Mesendoderm (in vitro differentiated cells): Measurements from ENCODE around the gene TOR1AIP2.

Experiments used
- DNase-seq: peaks from one replicate; pipeline ENCODE4 v3.0.0; 2013
- H2AK5ac ChIP-seq: 2 replicates; pipeline ENCODE4 v1.6.1; 2013; ENCODE audit warnings: low read length, inconsistent platforms
- H2BK120ac ChIP-seq: 2 replicates; pipeline ENCODE4 v1.6.1; 2013; ENCODE audit warnings: low read depth, mild to moderate bottlenecking, low read length, moderate library complexity, mixed read lengths
- H2BK15ac ChIP-seq: replicated peaks from 2 replicates; pipeline ENCODE4 v1.6.1; 2013; ENCODE audit warnings: low read depth, mild to moderate bottlenecking, moderate library complexity
- H2BK5ac ChIP-seq: 2 replicates; pipeline ENCODE4 v1.6.1; 2013; ENCODE audit warnings: low read length, inconsistent platforms
- H3K18ac ChIP-seq: 2 replicates; pipeline ENCODE4 v1.6.1; 2013; ENCODE audit warnings: mild to moderate bottlenecking, low read length, mixed read lengths
- H3K23ac ChIP-seq: one replicate; pipeline ENCODE4 v1.6.1; 2013; ENCODE audit warnings: low read length
- H3K27ac ChIP-seq: 2 replicates; pipeline ENCODE4 v1.5.1; 2013; ENCODE audit warnings: low read depth, mild to moderate bottlenecking, inconsistent platforms, low read length, moderate library complexity
- H3K27me3 ChIP-seq: 2 replicates; pipeline ENCODE4 v1.6.1; 2013; ENCODE audit warnings: low read length, control low read depth, mild to moderate bottlenecking, inconsistent platforms; ENCODE audit not compliant: insufficient read depth, poor library complexity
- H3K36me3 ChIP-seq: 2 replicates; pipeline ENCODE4 v1.6.1; 2013; ENCODE audit warnings: low read length, inconsistent platforms; ENCODE audit not compliant: control insufficient read depth, insufficient read depth
- H3K4ac ChIP-seq: one replicate; pipeline ENCODE4 v1.6.1; 2013; ENCODE audit warnings: low read depth, mild to moderate bottlenecking, low read length, moderate library complexity
- H3K4me1 ChIP-seq: 2 replicates; pipeline ENCODE4 v1.6.1; 2013; ENCODE audit warnings: low read depth, low read length, inconsistent platforms; ENCODE audit not compliant: control insufficient read depth
- H3K4me2 ChIP-seq: 2 replicates; pipeline ENCODE4 v1.6.1; 2013; ENCODE audit warnings: low read length
- H3K4me3 ChIP-seq: 2 replicates; pipeline ENCODE4 v1.5.1; 2013; ENCODE audit warnings: mild to moderate bottlenecking, low read length
- H3K56ac ChIP-seq: one replicate; pipeline ENCODE4 v1.6.1; 2013; ENCODE audit warnings: low read length
- H3K79me1 ChIP-seq: 2 replicates; pipeline ENCODE4 v1.6.1; 2013; ENCODE audit warnings: low read length, inconsistent platforms
- H3K79me2 ChIP-seq: 2 replicates; pipeline ENCODE4 v1.6.1; 2013; ENCODE audit warnings: mild to moderate bottlenecking, low read length; ENCODE audit not compliant: control insufficient read depth, insufficient read depth
- H3K9ac ChIP-seq: 2 replicates; pipeline ENCODE4 v1.6.1; 2013; ENCODE audit warnings: low read length, inconsistent platforms
- H4K5ac ChIP-seq: one replicate; pipeline ENCODE4 v1.6.1; 2013; ENCODE audit warnings: low read length
- H4K8ac ChIP-seq: one replicate; pipeline ENCODE4 v1.6.1; 2013; ENCODE audit warnings: low read depth, mild to moderate bottlenecking, control low read depth, low read length, moderate library complexity
- WGBS: extraction: QIAGEN DNeasy Blood & Tissue Kit; methylation state at CpG from one replicate; pipeline ENCODE4 v1.1.7; 2013; ENCODE audit warnings: low lambda C conversion rate, missing lambda C conversion rate; ENCODE audit not compliant: insufficient coverage; ENCODE audit errors: extremely low coverage; 5-methylcytosine and 5-hydroxymethylcytosine counted together

The TOR1AIP2 gene

DNA sequence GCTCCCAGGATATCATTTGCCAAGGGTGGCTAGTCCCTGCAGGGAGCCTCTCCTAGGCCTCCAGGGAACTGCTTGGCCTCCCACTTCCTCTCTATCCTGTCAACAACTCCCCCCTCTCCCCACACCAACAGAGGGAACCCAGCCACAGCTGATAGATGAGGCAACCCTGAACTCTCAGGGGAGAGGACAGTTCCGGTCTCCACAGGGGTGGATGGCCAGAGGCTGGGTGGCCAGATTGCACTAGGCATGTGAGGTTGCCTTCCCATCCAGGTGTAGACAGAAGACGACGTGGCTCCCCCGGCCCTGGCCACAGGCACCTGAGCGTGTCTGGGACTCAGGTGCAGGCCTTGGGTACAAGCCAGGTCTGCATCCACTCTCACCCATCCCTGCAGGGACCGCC is 53.3 kb downstream of the TOR1AIP2 start:
- H2BK120ac ChIP-seq = no peak overlapping the region
- H3K4ac ChIP-seq = no peak overlapping the region
- H3K18ac ChIP-seq = no peak overlapping the region
- H4K5ac ChIP-seq = no peak overlapping the region
- H3K27ac ChIP-seq = no peak overlapping the region
- no peaks in the 10 kb centered on the region for H3K36me3 ChIP-seq
- WGBS = no CpG with 5 or more reads among the region's 6 CpGs
- no peak for DNase-seq
- no peaks in the 10 kb centered on the region for H3K27me3 ChIP-seq
- H3K4me1 ChIP-seq = no peaks in the 10 kb centered on the region
- H3K79me2 ChIP-seq = no peaks in the 10 kb centered on the region
- no peak overlapping the region for H3K56ac ChIP-seq
- no peak overlapping the region for H2AK5ac ChIP-seq
- H3K9ac ChIP-seq = no peak overlapping the region
- no peaks in the 10 kb centered on the region for H3K79me1 ChIP-seq
- no peak overlapping the region for H4K8ac ChIP-seq
- H3K23ac ChIP-seq = no peak overlapping the region
- H2BK5ac ChIP-seq = no peak overlapping the region
- H2BK15ac ChIP-seq = no peak overlapping the region
- no peak overlapping the region for H3K4me3 ChIP-seq
- H3K4me2 ChIP-seq = no peak overlapping the region

DNA sequence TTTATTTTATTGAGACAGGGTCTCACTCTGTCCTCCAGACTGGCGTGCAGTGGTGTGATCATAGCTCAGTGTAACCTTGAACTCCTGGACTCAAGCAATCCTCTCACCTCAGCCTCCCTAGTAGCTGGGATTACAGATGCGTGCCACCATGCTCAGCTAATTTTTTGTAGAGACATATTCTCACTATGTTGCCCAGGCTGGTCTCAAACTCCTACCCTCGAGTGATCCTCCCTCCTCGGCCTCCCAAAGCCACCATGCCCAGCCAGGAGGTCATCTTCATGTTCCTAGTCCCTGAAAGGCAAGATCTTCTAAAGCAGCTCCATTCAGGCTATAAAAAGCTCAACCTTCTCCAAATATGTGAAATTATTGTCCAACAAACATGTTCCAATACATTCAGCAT is 53.9 kb downstream of the TOR1AIP2 start:
- no peaks in the 10 kb centered on the region for H3K27me3 ChIP-seq
- no peak overlapping the region for H4K8ac ChIP-seq
- H3K9ac ChIP-seq = no peak overlapping the region
- DNase-seq = no peak
- H3K4me3 ChIP-seq = no peak overlapping the region
- H3K4me2 ChIP-seq = no peak overlapping the region
- H2AK5ac ChIP-seq = no peak overlapping the region
- no peak overlapping the region for H3K18ac ChIP-seq
- no peak overlapping the region for H4K5ac ChIP-seq
- no peaks in the 10 kb centered on the region for H3K36me3 ChIP-seq
- H3K79me1 ChIP-seq = no peaks in the 10 kb centered on the region
- no peak overlapping the region for H3K56ac ChIP-seq
- H3K27ac ChIP-seq = no peak overlapping the region
- no peaks in the 10 kb centered on the region for H3K4me1 ChIP-seq
- no peak overlapping the region for H2BK120ac ChIP-seq
- WGBS = no CpG with 5 or more reads among the region's 4 CpGs
- H3K4ac ChIP-seq = no peak overlapping the region
- no peak overlapping the region for H2BK5ac ChIP-seq
- no peaks in the 10 kb centered on the region for H3K79me2 ChIP-seq
- no peak overlapping the region for H2BK15ac ChIP-seq
- no peak overlapping the region for H3K23ac ChIP-seq

DNA sequence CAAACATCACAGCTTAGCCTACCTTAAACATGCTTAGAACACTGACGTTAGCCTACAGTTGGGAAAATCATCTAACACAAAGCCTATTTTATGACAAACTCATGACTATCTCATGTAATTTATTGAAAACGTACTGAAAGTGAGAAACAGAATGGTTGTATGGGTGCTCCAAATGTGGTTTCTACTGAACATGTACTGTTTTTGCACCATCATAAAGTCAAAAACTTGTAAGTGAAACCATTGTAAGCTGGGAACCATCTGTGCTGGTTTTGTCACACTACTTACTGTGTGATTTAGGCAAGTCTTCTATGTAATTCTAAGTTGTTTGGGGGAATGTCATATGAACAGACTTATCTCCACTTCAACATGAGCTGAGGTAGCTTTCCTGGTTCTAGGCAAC is 55.5 kb downstream of the TOR1AIP2 start:
- WGBS = no CpG with 5 or more reads among the region's 2 CpGs
- no peak for DNase-seq
- H3K79me2 ChIP-seq = no peaks in the 10 kb centered on the region

DNA sequence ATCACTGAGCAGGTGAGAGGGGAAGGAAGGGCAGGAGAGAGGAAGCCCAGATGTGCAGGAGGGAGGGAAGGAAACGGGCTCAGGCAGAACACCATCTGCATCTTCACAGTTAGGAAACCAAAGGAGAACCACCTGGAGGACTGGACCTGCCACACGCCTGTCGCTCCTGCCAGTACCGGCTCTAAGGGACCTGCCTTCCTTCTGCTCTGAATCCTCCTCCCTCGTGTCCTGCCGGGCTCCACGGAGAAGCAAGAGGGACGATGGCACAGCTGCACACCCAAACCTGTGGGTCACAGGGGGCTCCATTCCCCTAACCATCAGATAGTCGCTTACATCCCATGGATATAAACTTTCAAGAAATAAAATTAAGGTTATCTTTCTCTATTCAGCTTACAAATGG is 56.1 kb downstream of the TOR1AIP2 start:
- no peak overlapping the region for H3K18ac ChIP-seq
- no peak overlapping the region for H2BK120ac ChIP-seq
- no peak overlapping the region for H2BK15ac ChIP-seq
- H2BK5ac ChIP-seq = no peak overlapping the region
- H4K5ac ChIP-seq = no peak overlapping the region
- H3K4me2 ChIP-seq = no peak overlapping the region
- H3K4me3 ChIP-seq = no peak overlapping the region
- no peak overlapping the region for H3K9ac ChIP-seq
- H2AK5ac ChIP-seq = no peak overlapping the region
- no peak overlapping the region for H4K8ac ChIP-seq
- H3K27me3 ChIP-seq = no peaks in the 10 kb centered on the region
- no peaks in the 10 kb centered on the region for H3K79me1 ChIP-seq
- H3K79me2 ChIP-seq = no peaks in the 10 kb centered on the region
- H3K4ac ChIP-seq = no peak overlapping the region
- H3K4me1 ChIP-seq = no peaks in the 10 kb centered on the region
- DNase-seq = no peak
- WGBS = no CpG with 5 or more reads among the region's 9 CpGs
- no peak overlapping the region for H3K23ac ChIP-seq
- no peaks in the 10 kb centered on the region for H3K36me3 ChIP-seq
- no peak overlapping the region for H3K56ac ChIP-seq
- no peak overlapping the region for H3K27ac ChIP-seq

More for the DNA sequence above, 55.5 kb downstream of the TOR1AIP2 start:
- Histone ChIP-seq H3K18ac (no peak overlapping the region), H3K4me2 (no peak overlapping the region), H3K4ac (no peak overlapping the region), H3K79me1 (no peaks in the 10 kb centered on the region), H2BK15ac (no peak overlapping the region), H3K27ac (no peak overlapping the region), H3K9ac (no peak overlapping the region), H4K8ac (no peak overlapping the region), H2AK5ac (no peak overlapping the region), H4K5ac (no peak overlapping the region), H3K56ac (no peak overlapping the region), H3K4me3 (no peak overlapping the region), H3K36me3 (no peaks in the 10 kb centered on the region), H3K23ac (no peak overlapping the region), H3K27me3 (no peaks in the 10 kb centered on the region), H2BK120ac (no peak overlapping the region), H3K4me1 (no peaks in the 10 kb centered on the region), H2BK5ac (no peak overlapping the region)

DNA sequence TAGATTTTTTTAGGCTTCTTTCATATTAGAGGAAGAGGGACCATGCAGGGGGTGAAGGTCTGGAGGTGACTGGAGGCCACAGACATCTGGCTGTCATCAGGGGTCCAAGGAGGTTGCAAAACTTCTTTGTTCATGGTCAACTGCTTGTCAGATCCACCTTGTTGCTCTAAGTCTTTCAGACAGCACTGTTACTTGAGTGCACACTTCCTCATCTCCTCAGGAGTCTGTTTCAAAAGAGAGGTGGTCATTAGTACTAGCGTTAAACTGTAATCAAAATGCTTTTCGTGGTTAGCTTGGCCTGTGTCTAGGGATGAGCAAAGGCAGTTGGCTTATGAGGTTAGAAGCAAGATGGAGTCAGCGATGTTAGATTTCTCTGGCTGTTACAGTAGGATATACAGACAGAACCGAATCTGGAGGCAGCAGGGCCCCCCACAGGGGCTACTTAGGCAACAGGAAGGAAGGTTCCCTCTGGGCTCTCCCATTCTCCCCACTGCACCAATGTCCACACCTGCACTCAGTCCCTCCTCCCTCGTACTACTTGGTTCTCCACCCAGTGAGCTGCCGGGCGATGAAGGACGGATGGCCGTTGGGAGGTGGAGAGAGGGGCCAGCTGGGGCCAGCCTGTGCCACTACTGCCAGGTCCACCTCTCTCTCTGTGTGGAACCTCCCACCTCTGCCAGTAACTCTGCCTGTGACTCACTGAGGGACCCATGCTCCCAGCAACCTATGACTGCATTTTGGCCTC is 57.2 kb downstream of the TOR1AIP2 start:
- Histone ChIP-seq H3K4me2 (no peak overlapping the region), H3K23ac (no peak overlapping the region), H3K36me3 (no peaks in the 10 kb centered on the region), H3K27ac (no peak overlapping the region), H2BK120ac (no peak overlapping the region), H3K4ac (no peak overlapping the region), H4K8ac (no peak overlapping the region), H3K56ac (no peak overlapping the region), H3K4me3 (no peak overlapping the region), H2AK5ac (no peak overlapping the region), H3K9ac (no peak overlapping the region), H4K5ac (no peak overlapping the region), H2BK5ac (no peak overlapping the region), H3K27me3 (no peaks in the 10 kb centered on the region), H3K79me1 (no peaks in the 10 kb centered on the region), H3K79me2 (no peaks in the 10 kb centered on the region), H3K4me1 (no peaks in the 10 kb centered on the region), H3K18ac (no peak overlapping the region), H2BK15ac (no peak overlapping the region)
- no CpG with 5 or more reads among the region's 9 CpGs for WGBS
- no peak for DNase-seq

DNA sequence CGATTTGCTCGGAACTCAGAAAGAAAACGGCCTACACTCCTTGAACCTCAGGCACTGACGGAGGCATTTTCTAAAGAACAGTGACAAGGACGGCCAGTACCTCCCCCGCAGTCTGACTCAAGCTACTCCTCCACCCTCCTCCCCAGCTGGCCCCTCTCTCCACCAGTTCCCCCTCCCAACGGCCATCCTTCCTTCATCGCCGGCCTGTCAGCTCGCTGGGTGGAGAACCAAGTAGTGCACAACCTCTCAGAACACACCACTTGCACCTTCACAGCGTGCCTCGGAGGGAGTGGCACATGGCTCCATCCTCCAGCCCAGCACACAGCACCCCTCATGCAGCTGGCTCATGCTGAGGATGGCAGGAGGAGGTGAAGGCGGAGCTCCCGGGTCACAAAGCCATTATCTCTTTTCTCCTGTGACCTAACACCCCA is 58.8 kb downstream of the TOR1AIP2 start:
- H3K56ac ChIP-seq = no peak overlapping the region
- no peak overlapping the region for H3K4me2 ChIP-seq
- no peak overlapping the region for H2BK15ac ChIP-seq
- H3K4me1 ChIP-seq = no peaks in the 10 kb centered on the region
- no peaks in the 10 kb centered on the region for H3K27me3 ChIP-seq
- H4K5ac ChIP-seq = no peak overlapping the region
- H2BK120ac ChIP-seq = no peak overlapping the region
- no peak overlapping the region for H3K9ac ChIP-seq
- H2BK5ac ChIP-seq = no peak overlapping the region
- no peaks in the 10 kb centered on the region for H3K36me3 ChIP-seq
- H3K23ac ChIP-seq = no peak overlapping the region
- no peak overlapping the region for H3K18ac ChIP-seq
- H3K79me2 ChIP-seq = no peaks in the 10 kb centered on the region
- no CpG with 5 or more reads among the region's 14 CpGs for WGBS
- H2AK5ac ChIP-seq = no peak overlapping the region
- DNase-seq = no peak
- H3K4ac ChIP-seq = no peak overlapping the region
- no peak overlapping the region for H3K4me3 ChIP-seq
- H3K79me1 ChIP-seq = no peaks in the 10 kb centered on the region
- no peak overlapping the region for H4K8ac ChIP-seq
- H3K27ac ChIP-seq = no peak overlapping the region
